HG03039 (cell line): ENCODE results near the gene ARAP1.

Experiments
- ATAC-seq: cut with Tn5 transposase; IDR thresholded peaks from one replicate; pipeline ENCODE4 v1.9.1; 2021; ENCODE audit warnings: mild to moderate bottlenecking, moderate library complexity; ENCODE audit not compliant: unreplicated experiment

Gene ARAP1

GRCh38 chr11:72668629-72669347, 83.4 kb downstream of the ARAP1 start:
- ATAC-seq = peak; percentile 78

GRCh38 chr11:72665911-72666472, 86.2 kb downstream of the ARAP1 start:
- ATAC-seq = no peak

GRCh38 chr11:72662036-72662435, 90.2 kb downstream of the ARAP1 start:
- ATAC-seq = no peak

- ATAC-seq = no peak
Measured at GRCh38 chr11:72661486-72661885, 90.7 kb downstream of the ARAP1 start.

GRCh38 chr11:72658989-72659640, 93.1 kb downstream of the ARAP1 start:
- no peak for ATAC-seq

GRCh38 chr11:72657411-72658100, 94.7 kb downstream of the ARAP1 start:
- ATAC-seq = no peak

GRCh38 chr11:72655896-72656464, 96.2 kb downstream of the ARAP1 start:
- no peak for ATAC-seq

GRCh38 chr11:72655014-72655413, 97.2 kb downstream of the ARAP1 start:
- ATAC-seq = no peak

GRCh38 chr11:72653649-72654048, 98.6 kb downstream of the ARAP1 start:
- no peak for ATAC-seq

- no peak for ATAC-seq
Measured at GRCh38 chr11:72652873-72653630, 99.2 kb downstream of the ARAP1 start.

GRCh38 chr11:72652133-72652532, 100.1 kb downstream of the ARAP1 start:
- ATAC-seq = no peak

GRCh38 chr11:72649215-72649976, 102.8 kb downstream of the ARAP1 start:
- no peak for ATAC-seq

GRCh38 chr11:72648384-72649136, 103.6 kb downstream of the ARAP1 start:
- no peak for ATAC-seq

- ATAC-seq = no peak
Measured at GRCh38 chr11:72647882-72648281, 104.3 kb downstream of the ARAP1 start.

- no peak for ATAC-seq
Measured at GRCh38 chr11:72646472-72646871, 105.7 kb downstream of the ARAP1 start.

GRCh38 chr11:72646024-72646423, 106.2 kb downstream of the ARAP1 start:
- ATAC-seq = no peak

- no peak for ATAC-seq
Measured at GRCh38 chr11:72643547-72643946, 108.7 kb downstream of the ARAP1 start.

- ATAC-seq = no peak
Measured at GRCh38 chr11:72642884-72643522, 109.2 kb downstream of the ARAP1 start.
